HG03196 (cell line): ENCODE results near the gene MMUT.
"Not testable (repeated sequence)": the region's sequence is repeated elsewhere in the genome, so short reads cannot be mapped to it uniquely, and the experiment has no call there.

Source experiments
- ATAC-seq: cut with Tn5 transposase; IDR thresholded peaks from one replicate; pipeline ENCODE4 v1.9.1; 2021; ENCODE audit not compliant: unreplicated experiment

MMUT gene

DNA sequence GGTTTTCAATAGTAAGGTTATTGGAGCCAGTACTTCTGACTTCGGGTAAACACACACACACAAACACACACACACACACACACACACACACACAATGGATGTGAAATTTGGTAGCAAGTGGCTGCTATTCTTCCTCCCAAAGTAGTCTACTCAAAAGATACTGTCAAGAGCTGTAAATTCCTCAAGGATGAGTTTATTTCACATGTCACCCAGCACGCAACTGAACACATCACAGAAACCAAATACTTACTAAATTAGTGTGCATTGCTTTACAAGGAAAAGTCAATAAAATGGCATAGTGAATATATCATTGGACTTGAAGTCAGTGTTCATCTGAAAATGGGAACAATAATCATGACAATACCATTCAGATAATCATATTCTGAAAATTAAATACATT, 32.9 kb downstream of the MMUT start:
- no peak for ATAC-seq

DNA sequence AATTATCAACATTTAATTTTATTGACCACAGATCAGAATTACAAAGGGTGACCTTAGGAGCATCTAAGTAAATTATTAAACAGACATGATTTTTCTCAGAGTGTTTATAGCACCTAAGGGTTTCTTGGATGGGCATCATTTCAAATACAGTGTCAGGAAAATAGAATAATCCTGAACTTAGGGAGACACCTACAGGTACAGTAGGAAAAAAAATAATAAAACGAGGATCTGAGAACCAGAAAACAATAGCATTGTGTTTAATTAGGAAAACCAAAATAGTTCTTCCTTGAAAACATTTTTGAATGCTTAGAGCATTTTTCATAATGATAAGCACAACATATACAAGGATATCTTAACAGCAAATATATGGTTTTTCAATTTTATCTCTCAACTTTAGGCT, 39.2 kb downstream of the MMUT start:
- no peak for ATAC-seq

DNA sequence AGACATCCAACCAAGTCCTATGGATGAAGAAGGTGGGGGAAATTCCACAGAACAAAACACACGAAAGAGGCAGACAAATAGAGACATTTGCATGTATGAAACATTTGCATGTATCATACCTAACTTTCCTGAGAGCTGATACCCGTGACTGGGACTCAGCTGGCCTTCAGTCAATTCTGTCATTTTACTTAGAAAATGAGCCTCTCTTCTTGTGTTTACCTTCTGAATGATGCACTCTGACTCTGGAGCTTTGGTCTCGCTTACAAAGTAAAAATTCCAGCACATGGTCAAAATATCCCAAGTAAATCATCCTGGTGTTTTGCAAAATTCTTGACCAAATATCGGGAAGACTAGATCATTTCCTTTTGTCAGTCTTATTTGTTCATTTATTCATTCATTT, 46.9 kb downstream of the MMUT start:
- no peak for ATAC-seq

DNA sequence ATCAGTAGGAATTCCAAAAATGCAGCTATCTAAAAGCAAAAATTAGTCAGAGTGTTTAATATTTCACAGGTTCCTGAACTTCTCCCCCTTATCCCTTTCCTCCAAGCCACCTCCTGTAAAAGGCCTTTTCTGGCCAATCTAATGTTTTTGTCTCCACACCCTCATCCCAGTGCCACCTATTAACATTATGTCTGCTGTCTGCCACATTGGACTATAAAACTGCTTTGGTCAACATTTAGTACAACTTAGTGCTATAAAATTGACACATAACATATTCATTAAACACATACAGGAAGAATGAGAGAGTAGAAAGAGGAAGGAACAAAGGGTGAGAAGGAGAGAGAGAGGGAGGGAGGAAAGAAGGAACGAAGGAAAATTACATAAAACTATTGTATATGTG, 47.7 kb downstream of the MMUT start:
- no peak for ATAC-seq

DNA sequence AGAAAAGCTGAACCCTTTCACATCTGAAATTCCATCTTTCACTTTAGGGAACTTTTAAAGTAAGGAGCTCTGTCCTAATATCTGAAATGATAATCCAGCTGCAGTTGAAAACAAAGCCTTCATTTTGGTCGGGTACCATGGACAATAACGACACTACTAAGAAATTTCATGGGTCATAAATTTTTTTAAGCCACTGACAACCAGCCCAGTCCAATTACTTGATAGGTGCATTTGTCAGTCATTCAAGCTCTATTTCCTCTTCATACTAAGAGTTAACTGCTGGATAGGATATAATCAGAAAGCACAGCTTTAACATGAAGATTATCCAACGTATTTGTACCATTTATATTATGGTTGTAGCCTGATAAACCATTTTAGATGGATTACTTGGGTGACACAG, 52.5 kb downstream of the MMUT start:
- no peak for ATAC-seq

DNA sequence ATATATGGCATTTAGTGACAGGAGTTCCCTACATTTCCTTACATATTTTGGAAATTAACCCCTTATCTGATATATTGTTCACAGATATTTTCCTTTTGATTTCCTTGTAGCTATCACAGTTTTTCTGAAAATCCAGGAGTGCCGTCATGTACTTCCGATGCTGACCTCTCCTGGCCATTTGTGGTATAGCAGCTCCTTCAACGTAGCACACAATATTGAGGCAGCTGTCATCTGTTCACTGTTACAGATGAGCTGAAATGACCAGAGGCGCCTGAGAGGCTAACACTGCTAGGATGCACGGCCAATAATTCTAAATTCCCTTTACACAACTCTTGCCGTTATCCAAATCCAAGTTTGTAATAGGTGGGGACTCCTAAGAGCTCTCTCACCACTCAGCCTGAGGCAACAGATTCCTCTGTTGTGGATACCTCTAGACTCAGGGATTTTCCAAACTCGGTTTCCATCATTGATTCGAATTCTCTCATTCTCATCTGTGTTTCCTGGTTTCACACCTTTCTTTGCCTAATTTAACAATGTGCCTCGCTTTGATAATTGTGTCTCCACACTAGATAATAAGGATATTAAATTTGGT, 53.0 kb downstream of the MMUT start:
- ATAC-seq = peak; percentile 73

DNA sequence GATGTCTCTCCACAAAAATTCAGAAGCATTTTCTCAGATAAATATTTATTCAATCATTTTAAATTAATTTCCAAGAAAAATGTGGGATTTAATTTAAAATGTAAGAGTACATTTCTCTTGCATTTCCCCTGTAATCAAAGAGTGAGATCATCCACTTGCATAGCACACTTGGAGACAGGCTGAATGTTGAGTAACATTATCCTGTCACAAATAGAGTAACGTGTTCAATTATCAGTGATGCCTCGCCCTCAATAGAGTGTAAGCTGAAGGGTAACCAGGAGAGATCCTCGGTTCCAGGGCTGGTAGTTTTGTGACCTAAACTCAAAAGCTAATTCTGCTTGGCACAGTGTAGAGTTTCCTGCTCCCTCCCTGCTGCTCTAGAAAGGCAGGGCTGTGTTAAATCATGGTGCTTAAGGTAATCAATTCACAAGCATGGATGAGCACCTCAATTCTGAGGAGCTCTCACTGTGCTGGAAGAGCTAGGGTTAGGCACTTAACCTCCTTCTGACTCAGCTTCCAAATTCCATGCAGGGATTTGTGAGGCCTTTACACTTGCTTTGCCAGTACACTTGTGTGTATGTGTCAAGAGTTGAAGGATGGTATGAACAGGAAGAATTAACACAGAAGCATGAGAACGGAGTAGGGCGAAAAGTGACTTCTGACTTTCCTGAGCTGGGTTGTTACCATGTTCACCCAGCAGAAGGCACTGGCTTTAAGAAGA, 56.6 kb downstream of the MMUT start:
- no peak for ATAC-seq

DNA sequence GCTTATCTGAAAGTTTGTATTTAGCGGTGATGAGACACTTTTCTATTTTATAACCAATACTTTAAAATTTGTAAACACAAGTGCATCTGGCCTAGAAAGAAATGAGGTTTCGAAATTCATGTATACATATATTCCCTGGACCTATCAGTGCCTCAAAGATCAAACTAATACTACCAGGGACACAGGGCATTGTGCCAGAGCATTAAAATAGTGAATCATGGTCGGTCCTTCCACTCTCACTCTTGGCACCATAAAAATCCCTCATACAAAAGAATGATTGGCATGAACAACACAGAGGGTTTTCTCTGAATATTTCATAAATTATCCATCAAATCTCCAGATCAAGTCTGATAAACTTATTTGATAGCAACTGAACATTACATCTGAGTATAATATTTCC, 62.0 kb downstream of the MMUT start:
- ATAC-seq = no peak

DNA sequence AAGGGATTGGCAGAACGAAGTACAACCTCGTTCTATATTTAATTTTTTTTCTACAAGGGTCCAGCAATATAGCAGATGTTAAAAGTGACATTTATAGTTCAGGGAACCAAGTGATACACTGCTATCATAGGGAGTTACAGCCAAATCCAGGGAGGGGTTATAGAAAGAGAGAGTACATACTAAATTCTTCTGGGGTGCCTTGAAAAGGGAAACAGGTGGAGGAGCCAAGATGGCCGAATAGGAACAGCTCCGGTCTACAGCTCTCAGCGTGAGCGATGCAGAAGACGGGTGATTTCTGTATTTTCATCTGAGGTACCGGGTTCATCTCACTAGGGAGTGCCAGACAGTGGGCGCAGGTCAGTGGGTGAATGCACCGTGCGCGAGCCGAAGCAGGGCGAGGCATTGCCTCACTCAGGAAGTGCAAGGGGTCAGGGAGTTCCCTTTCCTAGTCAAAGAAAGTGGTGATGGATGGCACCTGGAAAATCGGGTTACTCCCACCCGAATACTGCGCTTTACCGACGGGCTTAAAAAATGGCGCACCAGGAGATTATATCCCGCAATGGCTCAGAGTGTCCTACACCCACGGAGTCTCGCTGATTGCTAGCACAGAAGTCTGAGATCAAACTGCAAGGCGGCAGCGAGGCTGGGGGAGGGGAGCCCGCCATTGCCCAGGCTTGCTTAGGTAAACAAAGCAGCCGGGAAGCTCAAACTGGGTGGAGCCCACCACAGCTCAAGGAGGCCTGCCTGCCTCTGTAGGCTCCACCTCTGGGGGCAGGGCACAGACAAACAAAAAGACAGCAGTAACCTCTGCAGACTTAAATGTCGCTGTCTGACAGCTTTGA, 76.2 kb downstream of the MMUT start:
- ATAC-seq = not testable (repeated sequence)

DNA sequence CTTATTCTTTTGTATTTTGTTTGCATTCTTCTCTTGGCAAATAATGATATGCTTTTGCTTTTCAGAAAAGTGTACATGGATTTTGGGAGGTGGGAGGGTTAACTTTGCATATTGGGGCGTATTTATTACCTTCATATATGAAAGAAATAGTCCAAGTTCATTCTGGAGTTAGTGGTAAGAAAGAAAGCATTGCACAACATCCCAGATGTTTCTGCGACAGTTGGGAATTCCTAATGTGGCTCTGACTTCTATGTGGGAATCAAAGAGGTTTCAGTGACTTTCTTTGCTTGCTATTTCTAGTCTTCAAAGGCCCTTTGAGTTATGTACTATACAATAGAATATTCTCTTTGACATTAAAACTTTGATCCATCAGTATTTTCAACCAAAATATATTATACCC, 78.1 kb downstream of the MMUT start:
- ATAC-seq = no peak
